ENCODE results near the gene DHRS12.

Gene DHRS12

DNA sequence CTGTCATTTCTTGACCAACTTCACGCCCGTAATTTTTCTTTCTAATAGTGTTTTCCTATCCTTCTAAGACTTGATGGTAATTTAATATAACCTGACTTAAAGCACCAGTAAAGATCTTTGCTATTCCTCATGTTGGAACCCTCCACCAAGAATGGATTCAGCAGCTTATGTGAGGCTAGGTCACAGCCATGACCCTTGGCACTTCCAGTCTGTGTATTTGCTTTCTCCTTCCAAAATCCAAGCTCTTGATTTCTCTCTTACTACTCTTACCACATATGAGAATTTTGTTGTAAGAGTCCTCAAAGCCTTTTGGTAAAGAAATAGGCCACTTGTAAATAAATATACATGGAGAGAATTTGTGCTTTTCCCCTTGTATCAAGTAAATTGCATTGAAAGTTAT, 61.4 kb downstream of the DHRS12 start:
- Histone ChIP-seq H3K36me3 (ENCODE audit: insufficient read depth, low read length) (peaks cover 20% of the 10 kb centered on the region), H3K4me1 (ENCODE audit: insufficient read depth, low read length) (peaks cover 5% of the 10 kb centered on the region), H2AFZ (ENCODE audit: low read depth, low read length) (no peak overlapping the region), H3K4me3 (ENCODE audit: low read length) (no peak overlapping the region), H3K27me3 (ENCODE audit: insufficient read depth, low read length) (no peaks in the 10 kb centered on the region), H3K9me3 (ENCODE audit: low read length) (no peaks in the 10 kb centered on the region)

DNA sequence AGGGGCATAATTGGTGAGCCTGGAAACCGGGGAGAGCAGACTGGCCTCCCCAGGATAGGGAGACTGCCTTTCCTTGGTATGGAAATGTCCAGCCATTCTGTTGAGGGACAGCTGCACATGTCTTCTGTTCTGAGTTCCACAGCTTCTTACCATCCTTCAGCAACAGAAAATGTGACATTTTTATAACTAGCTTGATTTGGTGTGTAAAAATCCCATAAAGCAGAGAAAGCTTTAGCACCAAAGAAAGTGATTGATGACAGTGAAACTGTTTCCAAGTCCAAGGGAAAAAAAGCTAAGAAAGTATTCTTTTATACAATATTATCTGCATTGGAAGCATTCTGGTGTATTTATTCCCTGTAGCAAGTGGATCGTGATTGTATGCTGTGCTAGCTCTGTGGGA, 61.9 kb downstream of the DHRS12 start:
- no peak overlapping the region for H3K4me3 ChIP-seq (ENCODE audit: low read length)
- peaks cover 5% of the 10 kb centered on the region for H3K4me1 ChIP-seq (ENCODE audit: insufficient read depth, low read length)
- H3K27me3 ChIP-seq (ENCODE audit: insufficient read depth, low read length): no peaks in the 10 kb centered on the region
- H2AFZ ChIP-seq (ENCODE audit: low read depth, low read length): no peak overlapping the region
- H3K36me3 ChIP-seq (ENCODE audit: insufficient read depth, low read length): peaks cover 20% of the 10 kb centered on the region
- no peaks in the 10 kb centered on the region for H3K9me3 ChIP-seq (ENCODE audit: low read length)

GRCh38 chr13:51740698-51741097, 63.3 kb downstream of the DHRS12 start:
- Histone ChIP-seq H3K4me3 (ENCODE audit: low read length) (no peak overlapping the region), H3K9me3 (ENCODE audit: low read length) (no peaks in the 10 kb centered on the region), H3K4me1 (ENCODE audit: insufficient read depth, low read length) (peaks cover 5% of the 10 kb centered on the region), H2AFZ (ENCODE audit: low read depth, low read length) (no peak overlapping the region), H3K27me3 (ENCODE audit: insufficient read depth, low read length) (no peaks in the 10 kb centered on the region), H3K36me3 (ENCODE audit: insufficient read depth, low read length) (peaks cover 21% of the 10 kb centered on the region)

- no peaks in the 10 kb centered on the region for H3K27me3 ChIP-seq (ENCODE audit: insufficient read depth, low read length)
- no peaks in the 10 kb centered on the region for H3K9me3 ChIP-seq (ENCODE audit: low read length)
- H3K4me3 ChIP-seq (ENCODE audit: low read length): no peak overlapping the region
- H3K36me3 ChIP-seq (ENCODE audit: insufficient read depth, low read length): peaks cover 22% of the 10 kb centered on the region
- H3K4me1 ChIP-seq (ENCODE audit: insufficient read depth, low read length): peaks cover 5% of the 10 kb centered on the region
- H2AFZ ChIP-seq (ENCODE audit: low read depth, low read length): no peak overlapping the region
Measured at GRCh38 chr13:51739027-51739764, 64.8 kb downstream of the DHRS12 start.

DNA sequence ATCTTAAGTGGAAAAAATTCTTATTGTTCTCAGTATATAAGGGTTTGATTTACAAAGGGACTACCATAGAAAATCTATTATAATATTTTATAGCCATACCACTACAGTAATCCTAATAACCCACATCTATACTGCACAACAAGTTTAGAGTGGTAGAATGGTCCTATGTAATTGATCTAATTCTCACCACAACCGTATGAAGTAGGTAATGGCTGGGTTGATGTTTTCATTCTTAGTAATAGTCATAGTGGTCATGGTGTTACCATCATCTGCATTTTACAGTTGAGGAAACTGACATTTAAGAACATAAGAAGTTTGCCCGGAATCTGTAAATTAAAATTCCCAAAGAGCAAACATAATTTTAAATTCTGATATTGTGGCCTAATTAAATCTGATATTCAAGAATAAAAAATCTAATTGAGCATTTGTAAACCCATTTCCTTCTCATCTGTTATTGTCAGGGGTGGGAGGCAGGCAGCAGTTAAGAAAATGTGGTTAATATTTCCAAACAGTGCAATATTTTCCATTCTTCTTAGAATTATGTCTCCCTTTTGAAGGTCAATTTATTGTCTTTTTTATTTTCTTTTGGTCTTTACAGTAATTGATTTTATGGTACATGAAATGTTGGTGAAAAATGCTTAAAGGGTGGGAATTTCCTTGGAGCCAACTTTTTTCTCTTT, 65.6 kb downstream of the DHRS12 start:
- H3K4me1 ChIP-seq (ENCODE audit: insufficient read depth, low read length): peaks cover 11% of the 10 kb centered on the region

DNA sequence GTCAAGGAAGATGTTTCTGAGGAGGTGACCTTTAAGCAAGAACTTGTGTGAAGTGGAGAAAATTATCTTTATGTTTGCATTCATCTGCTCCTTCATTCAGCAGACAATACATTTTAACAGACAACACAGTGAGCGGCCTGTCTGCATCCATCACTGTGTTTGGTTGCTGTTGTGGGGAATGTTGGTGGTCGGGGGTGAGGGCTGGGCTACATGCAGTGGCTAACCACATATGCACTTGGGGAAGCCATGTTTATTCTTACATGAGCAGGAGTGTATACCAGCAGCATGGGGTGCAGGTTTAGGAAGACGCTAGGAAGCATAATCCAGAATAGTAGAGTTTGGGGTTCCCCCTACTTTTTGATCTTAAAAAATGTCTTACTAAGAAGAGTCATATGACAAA, 66.4 kb downstream of the DHRS12 start:
- peaks cover 14% of the 10 kb centered on the region for H3K4me1 ChIP-seq (ENCODE audit: insufficient read depth, low read length)
- H3K36me3 ChIP-seq (ENCODE audit: insufficient read depth, low read length): peaks cover 18% of the 10 kb centered on the region
- H2AFZ ChIP-seq (ENCODE audit: low read depth, low read length): no peak overlapping the region
- no peaks in the 10 kb centered on the region for H3K27me3 ChIP-seq (ENCODE audit: insufficient read depth, low read length)
- H3K4me3 ChIP-seq (ENCODE audit: low read length): no peak overlapping the region
- no peaks in the 10 kb centered on the region for H3K9me3 ChIP-seq (ENCODE audit: low read length)

More for the DNA sequence above, 65.6 kb downstream of the DHRS12 start:
- Histone ChIP-seq H3K9me3 (ENCODE audit: low read length) (no peaks in the 10 kb centered on the region), H3K4me3 (ENCODE audit: low read length) (no peak overlapping the region), H2AFZ (ENCODE audit: low read depth, low read length) (no peak overlapping the region), H3K27me3 (ENCODE audit: insufficient read depth, low read length) (no peaks in the 10 kb centered on the region), H3K36me3 (ENCODE audit: insufficient read depth, low read length) (peaks cover 18% of the 10 kb centered on the region)

DNA sequence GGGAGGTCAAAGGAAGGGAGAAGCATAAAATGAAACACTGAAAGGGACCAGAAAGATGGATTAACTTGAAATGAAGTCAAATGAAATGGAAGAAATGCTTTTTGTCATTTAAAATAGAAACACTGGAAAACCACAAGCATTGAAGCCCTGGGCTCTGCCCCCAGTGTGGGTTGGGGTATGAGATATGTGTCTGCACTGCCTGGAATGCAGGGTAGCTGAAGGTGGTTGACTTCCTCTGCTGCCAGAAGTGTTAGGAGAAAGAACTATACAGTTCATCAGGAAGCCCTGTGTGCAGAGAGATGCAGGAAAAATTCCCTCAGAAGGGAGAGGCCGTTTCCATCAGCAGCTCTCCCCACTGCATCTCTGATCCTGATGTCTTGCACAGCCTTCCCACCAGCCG, 69.2 kb downstream of the DHRS12 start:
- H3K4me1 ChIP-seq (ENCODE audit: insufficient read depth, low read length): peaks cover 18% of the 10 kb centered on the region
- no peaks in the 10 kb centered on the region for H3K9me3 ChIP-seq (ENCODE audit: low read length)
- no peak overlapping the region for H3K4me3 ChIP-seq (ENCODE audit: low read length)
- peaks cover 8% of the 10 kb centered on the region for H3K36me3 ChIP-seq (ENCODE audit: insufficient read depth, low read length)
- no peaks in the 10 kb centered on the region for H3K27me3 ChIP-seq (ENCODE audit: insufficient read depth, low read length)
- H2AFZ ChIP-seq (ENCODE audit: low read depth, low read length): no peak overlapping the region

- Histone ChIP-seq H2AFZ (ENCODE audit: low read depth, low read length) (no peak overlapping the region), H3K36me3 (ENCODE audit: insufficient read depth, low read length) (peaks cover 3% of the 10 kb centered on the region), H3K27me3 (ENCODE audit: insufficient read depth, low read length) (no peaks in the 10 kb centered on the region), H3K9me3 (ENCODE audit: low read length) (no peaks in the 10 kb centered on the region), H3K4me1 (ENCODE audit: insufficient read depth, low read length) (peaks cover 22% of the 10 kb centered on the region), H3K4me3 (ENCODE audit: low read length) (no peak overlapping the region)
Measured at GRCh38 chr13:51733374-51734298, 70.3 kb downstream of the DHRS12 start.

DNA sequence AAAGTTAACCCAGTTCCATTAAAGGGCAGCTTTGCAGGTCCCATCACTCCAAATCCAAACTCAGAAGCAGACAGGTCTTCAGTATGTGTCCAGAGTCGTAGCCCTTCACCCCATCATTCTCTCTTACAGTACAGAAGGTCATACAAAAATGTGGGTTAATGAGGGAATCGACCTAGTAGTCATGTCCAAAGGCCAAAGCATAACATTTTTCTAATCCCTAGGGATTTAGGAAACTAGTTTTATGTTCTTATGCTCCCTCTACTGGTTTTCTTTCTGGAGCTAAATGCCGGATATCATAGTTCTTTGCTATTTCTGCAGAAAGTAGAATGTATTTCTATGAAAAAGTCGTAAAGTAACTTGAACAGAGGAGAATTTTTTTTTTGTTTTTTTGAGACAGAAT, 72.2 kb downstream of the DHRS12 start:
- Histone ChIP-seq H3K4me1 (ENCODE audit: insufficient read depth, low read length) (peaks cover 26% of the 10 kb centered on the region), H3K27me3 (ENCODE audit: insufficient read depth, low read length) (no peaks in the 10 kb centered on the region), H2AFZ (ENCODE audit: low read depth, low read length) (no peak overlapping the region), H3K36me3 (ENCODE audit: insufficient read depth, low read length) (peaks cover 10% of the 10 kb centered on the region), H3K9me3 (ENCODE audit: low read length) (peaks cover 1% of the 10 kb centered on the region), H3K4me3 (ENCODE audit: low read length) (no peak overlapping the region)

DNA sequence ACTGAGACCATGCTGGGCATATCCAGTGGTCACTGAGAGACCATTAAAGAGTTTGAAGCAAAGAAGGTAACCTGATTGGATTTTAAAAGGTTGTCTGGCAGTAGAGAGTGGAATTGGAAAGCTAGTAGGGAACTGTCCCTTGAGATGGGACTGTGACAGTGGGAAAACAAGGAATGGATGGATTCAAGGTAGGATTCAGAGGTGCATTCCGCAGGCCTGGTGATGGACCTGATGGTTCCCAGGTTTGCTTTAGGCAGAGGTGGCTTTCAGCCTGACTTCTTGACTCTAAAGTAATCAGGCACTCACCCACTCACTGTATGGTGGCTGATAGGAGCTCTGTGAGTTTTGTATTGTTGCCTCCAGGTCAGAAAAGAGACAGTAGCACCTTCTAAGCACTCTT, 73.0 kb downstream of the DHRS12 start:
- H3K9me3 ChIP-seq (ENCODE audit: low read length): peaks cover 1% of the 10 kb centered on the region
- no peak overlapping the region for H2AFZ ChIP-seq (ENCODE audit: low read depth, low read length)
- H3K4me3 ChIP-seq (ENCODE audit: low read length): no peak overlapping the region
- no peaks in the 10 kb centered on the region for H3K27me3 ChIP-seq (ENCODE audit: insufficient read depth, low read length)
- peaks cover 10% of the 10 kb centered on the region for H3K36me3 ChIP-seq (ENCODE audit: insufficient read depth, low read length)
- peaks cover 26% of the 10 kb centered on the region for H3K4me1 ChIP-seq (ENCODE audit: insufficient read depth, low read length)

GRCh38 chr13:51729866-51730553, 74.0 kb downstream of the DHRS12 start:
- Histone ChIP-seq H3K4me3 (ENCODE audit: low read length) (no peak overlapping the region), H3K27me3 (ENCODE audit: insufficient read depth, low read length) (no peaks in the 10 kb centered on the region), H3K36me3 (ENCODE audit: insufficient read depth, low read length) (peaks cover 7% of the 10 kb centered on the region), H3K9me3 (ENCODE audit: low read length) (peaks cover 1% of the 10 kb centered on the region), H3K4me1 (ENCODE audit: insufficient read depth, low read length) (peaks cover 26% of the 10 kb centered on the region), H2AFZ (ENCODE audit: low read depth, low read length) (no peak overlapping the region)

GRCh38 chr13:51728972-51729371, 75.0 kb downstream of the DHRS12 start:
- Histone ChIP-seq H3K27me3 (ENCODE audit: insufficient read depth, low read length) (no peaks in the 10 kb centered on the region), H2AFZ (ENCODE audit: low read depth, low read length) (no peak overlapping the region), H3K9me3 (ENCODE audit: low read length) (peaks cover 1% of the 10 kb centered on the region), H3K4me1 (ENCODE audit: insufficient read depth, low read length) (peaks cover 26% of the 10 kb centered on the region), H3K4me3 (ENCODE audit: low read length) (no peak overlapping the region), H3K36me3 (ENCODE audit: insufficient read depth, low read length) (peaks cover 7% of the 10 kb centered on the region)
